ENCODE measurements around the gene RAD51B.

- TF ChIP-seq CTCF (IDR thresholded peaks at IDR 0.05; ENCODE audit: low read length) (0 out of 2 replicates have a peak, but pooled peaks have one; percentile 5), EZH2 (optimal IDR thresholded peaks at IDR 0.05; ENCODE audit: low read depth, low read length) (no peak), EZH2phosphoT487 (IDR thresholded peaks at IDR 0.05; ENCODE audit: low read length) (no peak)
Measured at GRCh38 chr14:68775614-68776126, 956.1 kb downstream of the RAD51B start.
